Large intestine (tissue), 1 donor: Measurements from ENCODE around the gene COPZ2. TPM values are rescaled to one million over a fixed set of nuclear protein-coding genes. Genes with fewer than 3 reads are reported as not detected.

Experiments
- polyA plus RNA-seq: library from polyadenylated mRNA; unstranded; fragments of 120-200 nt; gene quantifications from one replicate; pipeline ENCODE4 v1.2.1, GENCODE V29; 2013

Gene COPZ2
- polyA plus RNA-seq, 1 donor, result 13.2 TPM

Other genes starting within 250 kb of the COPZ2 start
- gene OSBPL7, start 216.0 kb downstream of the COPZ2 start, polyA plus RNA-seq, result 19.9 TPM
- gene MRPL10, start 206.3 kb downstream of the COPZ2 start, polyA plus RNA-seq, result 48.4 TPM
- 1.5 TPM for gene LRRC46, start 206.1 kb downstream of the COPZ2 start, polyA plus RNA-seq
- gene SCRN2, start 196.5 kb downstream of the COPZ2 start, polyA plus RNA-seq, result 109 TPM
- 1.4 TPM for gene SP6, start 186.6 kb downstream of the COPZ2 start, polyA plus RNA-seq
- gene SP2, start 141.6 kb downstream of the COPZ2 start, polyA plus RNA-seq, result 17.9 TPM
- 38.7 TPM for gene PNPO, start 96.2 kb downstream of the COPZ2 start, polyA plus RNA-seq
- 133 TPM for gene PRR15L, start 79.9 kb downstream of the COPZ2 start, polyA plus RNA-seq
- 200 TPM for gene CDK5RAP3, start 66.7 kb downstream of the COPZ2 start, polyA plus RNA-seq
- 78.8 TPM for gene NFE2L1, start 10.6 kb upstream of the COPZ2 start, polyA plus RNA-seq
- 63.6 TPM for gene CBX1, start 63.7 kb upstream of the COPZ2 start, polyA plus RNA-seq
- gene SNX11, start 70.0 kb upstream of the COPZ2 start, polyA plus RNA-seq, result 12.4 TPM